T1000 (cell line): ENCODE data around the gene CTBP2.

Experiments used
- DNase-seq: peaks from one replicate; lab custom pipeline; 2025; ENCODE audit warnings: mixed read lengths; lab: John Stamatoyannopoulos, UW

The CTBP2 gene

GRCh38 chr10:125125951-125126735, 34.2 kb downstream of the CTBP2 start:
- DNase-seq: no peak

- no peak for DNase-seq
Measured at GRCh38 chr10:125124907-125125306, 35.5 kb downstream of the CTBP2 start.

GRCh38 chr10:125124115-125124487, 36.3 kb downstream of the CTBP2 start:
- DNase-seq: no peak

- peak; percentile 81 for DNase-seq
Measured at GRCh38 chr10:125123476-125124114, 36.8 kb downstream of the CTBP2 start.

- DNase-seq: no peak
Measured at GRCh38 chr10:125122566-125122965, 37.8 kb downstream of the CTBP2 start.

DNA sequence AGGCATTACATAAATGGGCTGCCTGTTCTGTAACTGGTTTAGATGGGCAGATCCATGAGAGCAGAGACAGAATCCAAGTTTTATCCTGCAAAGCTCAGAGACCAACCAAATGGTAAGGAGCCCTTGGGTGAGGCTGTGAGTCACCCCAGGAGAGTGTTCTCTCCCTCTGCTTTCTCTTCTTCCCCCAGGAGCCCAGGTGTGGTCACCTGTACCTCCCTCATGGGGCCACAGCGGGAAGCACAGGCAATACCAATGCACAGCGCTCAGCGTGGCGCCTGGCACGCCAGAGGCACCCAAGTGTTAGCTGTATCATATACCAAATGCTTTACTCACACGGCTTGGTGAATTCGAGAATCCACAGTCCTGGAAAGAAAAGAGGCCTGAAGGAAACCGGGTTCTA, 39.4 kb downstream of the CTBP2 start:
- DNase-seq: no peak

DNA sequence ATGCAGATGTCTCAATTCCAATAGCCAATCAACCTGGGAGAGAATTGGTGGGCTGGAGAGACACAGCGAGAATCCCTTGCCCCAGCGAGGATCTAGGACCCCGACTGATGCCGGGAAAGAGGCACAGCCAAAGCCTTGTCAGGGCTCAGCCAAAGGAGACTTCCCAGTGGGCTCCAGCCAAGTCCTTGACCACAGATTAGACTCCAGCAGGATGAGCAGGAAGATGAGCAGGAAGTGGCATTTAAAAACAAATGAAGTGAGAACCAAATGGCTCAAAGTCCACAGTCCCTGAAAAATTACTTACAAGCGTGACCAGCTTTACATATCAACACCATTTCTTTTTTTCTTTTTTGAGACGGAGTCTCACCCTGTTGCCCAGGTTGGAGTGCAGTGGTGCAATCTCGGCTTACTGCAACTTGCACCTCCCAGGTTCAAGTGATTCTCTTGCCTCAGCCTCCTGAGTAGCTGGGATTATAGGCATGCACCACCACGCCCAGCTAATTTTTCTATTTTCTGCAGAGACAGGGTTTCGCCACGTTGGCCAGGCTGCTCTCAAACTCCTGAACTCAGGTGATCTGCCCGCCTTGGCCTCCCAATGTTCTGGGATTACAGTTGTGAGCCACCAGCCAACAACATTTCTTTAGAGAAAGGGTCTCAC, 40.2 kb downstream of the CTBP2 start:
- no peak for DNase-seq

DNA sequence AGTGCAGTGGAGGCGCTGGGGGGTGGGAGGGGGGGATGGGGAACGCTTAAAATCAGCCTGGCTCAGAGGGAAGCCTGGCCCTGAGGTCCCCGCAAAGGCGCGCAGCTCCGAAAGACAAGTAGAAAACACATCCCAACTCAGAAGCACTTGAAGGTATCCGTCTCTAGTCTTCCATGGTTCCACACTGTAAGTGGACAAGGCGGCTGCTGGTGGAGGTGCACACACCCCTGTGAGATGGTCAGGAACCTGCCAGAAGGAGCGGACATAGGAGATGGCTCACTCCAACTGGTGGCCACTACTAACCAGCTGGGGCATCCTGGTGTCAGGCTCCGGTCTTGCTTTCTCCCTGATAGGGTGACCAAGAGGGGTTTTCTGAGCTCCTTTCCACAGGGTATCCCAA, 41.7 kb downstream of the CTBP2 start:
- no peak for DNase-seq

- no peak for DNase-seq
Measured at GRCh38 chr10:125118011-125118611, 42.3 kb downstream of the CTBP2 start.

- DNase-seq: no peak
Measured at GRCh38 chr10:125116652-125117310, 43.6 kb downstream of the CTBP2 start.

GRCh38 chr10:125116041-125116649, 44.2 kb downstream of the CTBP2 start:
- DNase-seq: no peak

GRCh38 chr10:125115409-125115808, 45.0 kb downstream of the CTBP2 start:
- no peak for DNase-seq

DNA sequence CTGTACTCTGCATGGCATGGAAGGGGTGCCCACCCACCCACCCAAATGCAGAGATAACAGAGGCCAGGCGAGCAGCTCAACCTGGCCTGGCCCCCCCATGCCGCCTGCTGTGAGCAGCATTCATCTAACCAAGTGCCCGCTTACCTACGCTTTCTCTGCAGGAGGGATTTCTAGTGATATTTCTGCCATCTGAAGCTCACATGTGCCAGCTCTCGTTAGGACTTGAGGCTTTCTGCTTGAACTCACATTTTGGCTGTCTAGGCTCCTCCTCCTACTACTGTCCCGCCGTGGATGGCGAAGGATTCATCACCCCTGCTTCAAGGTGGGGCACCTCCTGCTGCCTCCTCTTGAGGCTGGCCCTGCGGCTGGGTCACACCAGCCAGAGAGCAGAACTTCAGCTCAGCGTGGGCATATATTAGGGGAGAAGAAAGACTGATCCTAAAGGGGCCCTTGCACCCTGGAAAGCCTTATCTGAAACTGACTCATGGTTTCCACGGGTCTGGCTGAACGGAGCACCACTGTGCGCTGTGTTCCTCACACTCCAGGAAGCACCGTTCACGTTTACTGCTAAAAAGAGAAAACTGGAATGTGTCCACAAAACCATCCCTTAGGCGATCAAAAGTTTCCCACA, 45.5 kb downstream of the CTBP2 start:
- DNase-seq: no peak

DNA sequence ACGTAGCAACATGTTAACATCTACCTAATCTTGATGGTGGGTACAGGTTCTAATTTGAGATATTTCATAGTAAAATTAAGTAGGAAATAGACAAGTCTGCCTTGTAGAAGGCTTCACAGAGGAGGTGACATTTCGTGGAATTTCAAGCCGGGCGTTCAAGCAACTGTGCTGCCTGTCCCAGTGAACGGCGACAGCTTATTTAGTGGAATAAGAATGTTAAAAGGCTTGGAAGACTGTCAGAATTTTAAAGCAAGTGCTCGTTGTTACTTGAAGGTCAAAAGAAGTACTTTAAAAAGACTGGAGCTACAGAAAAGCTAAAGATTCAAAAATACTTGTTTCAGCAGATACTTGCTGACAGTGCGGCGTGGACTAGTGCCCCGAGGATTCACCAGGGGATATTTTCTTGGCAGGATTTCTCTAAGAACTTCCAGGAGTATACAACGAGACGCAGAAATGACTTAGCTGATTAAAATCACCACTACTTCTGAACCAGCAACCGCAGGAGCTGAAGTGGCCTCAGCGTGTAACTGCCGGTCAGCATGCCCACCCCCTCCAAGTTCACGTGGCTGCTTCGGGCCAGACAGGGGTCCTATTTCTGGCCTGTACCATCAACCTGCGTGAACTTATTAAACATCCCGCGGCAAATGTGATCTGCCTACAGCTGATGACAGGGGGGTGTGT, 46.5 kb downstream of the CTBP2 start:
- DNase-seq: no peak

GRCh38 chr10:125112697-125113494, 47.5 kb downstream of the CTBP2 start:
- no peak for DNase-seq

- DNase-seq: no peak
Measured at GRCh38 chr10:125111118-125111727, 49.1 kb downstream of the CTBP2 start.

GRCh38 chr10:125107965-125108580, 52.3 kb downstream of the CTBP2 start:
- no peak for DNase-seq

GRCh38 chr10:125107166-125107949, 53.0 kb downstream of the CTBP2 start:
- no peak for DNase-seq
